NOMO-1 (cell line): ENCODE results near the gene CELA2B.
"Not testable (repeated sequence)": the region's sequence is repeated elsewhere in the genome, so short reads cannot be mapped to it uniquely, and the experiment has no call there.

Source experiments
- DNase-seq, 2 experiments: peaks; one replicate each; lab custom pipeline; 2025; ENCODE audit not compliant: unreplicated experiment in 2 of 2; lab: John Stamatoyannopoulos, UW

The CELA2B gene

DNA sequence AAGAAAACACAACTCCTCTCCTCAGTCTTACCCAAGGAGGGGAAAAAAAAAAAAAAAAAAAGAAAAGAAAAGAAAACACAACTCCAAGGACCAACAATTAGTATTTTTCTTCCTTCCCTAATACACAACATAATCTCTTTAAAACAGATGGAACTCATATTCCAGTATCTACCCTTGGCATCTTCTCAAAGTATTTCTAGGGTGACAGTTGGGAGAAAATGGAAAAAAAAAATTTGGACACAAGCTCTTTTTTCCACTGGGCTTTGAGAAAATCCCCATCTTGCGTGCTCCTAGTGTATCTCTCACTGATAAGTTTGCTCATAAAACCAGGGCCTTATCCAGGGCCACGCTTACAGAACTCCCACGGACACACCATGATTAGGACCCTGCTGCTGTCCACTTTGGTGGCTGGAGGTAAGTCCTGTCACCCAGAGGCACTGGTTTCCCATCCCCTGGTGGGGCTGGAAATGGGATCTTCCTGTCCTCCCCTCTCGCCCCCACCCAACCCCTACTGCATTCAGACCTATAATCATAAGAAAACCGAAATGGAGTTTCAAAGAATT lies at the start of gene CELA2B:
TSS of gene CELA2B (plus strand) at position 353 of the 563 bp plus-strand sequence. CDS start at position 375, 22 bp downstream.
- no peak for DNase-seq

DNA sequence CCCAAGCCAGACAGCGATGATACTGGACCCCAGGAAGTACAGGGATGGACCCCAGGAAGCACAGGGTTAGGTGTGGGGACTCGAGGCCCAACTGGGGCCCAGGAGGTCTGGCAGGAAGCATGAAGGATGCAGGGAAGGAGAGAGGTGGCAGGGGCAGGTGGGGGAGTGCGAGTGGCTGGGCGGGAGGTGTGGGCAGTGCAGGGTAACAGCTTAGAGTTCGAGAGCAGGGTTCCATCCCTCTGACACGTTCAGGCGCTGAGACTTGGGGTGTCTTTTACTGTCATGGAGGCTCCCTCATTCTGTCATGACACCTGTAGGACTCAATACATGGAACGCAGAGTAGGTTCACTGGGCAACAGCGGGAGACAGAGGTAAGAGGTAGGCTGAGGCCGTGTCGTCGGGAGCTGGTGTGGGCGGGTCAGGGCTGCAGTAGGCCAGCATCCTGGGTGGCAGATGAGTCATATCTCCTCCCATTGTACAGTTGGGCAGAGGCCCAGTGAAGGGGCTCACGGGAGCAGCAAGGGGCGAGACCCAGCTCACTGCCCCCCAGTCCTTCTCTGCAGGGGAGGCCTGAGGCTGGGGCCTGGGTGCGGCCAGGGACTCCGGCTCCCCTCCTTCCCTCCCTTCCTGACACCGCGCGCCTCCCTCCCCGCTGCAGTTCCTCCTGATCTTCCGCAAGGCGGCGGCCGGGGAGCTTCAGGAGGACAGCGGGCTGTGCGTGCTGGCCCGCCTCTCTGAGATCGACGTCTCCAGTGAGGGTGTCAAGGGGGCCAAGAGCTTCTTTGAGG lies 49.2 kb upstream of the CELA2B start:
- no peak for DNase-seq

DNA sequence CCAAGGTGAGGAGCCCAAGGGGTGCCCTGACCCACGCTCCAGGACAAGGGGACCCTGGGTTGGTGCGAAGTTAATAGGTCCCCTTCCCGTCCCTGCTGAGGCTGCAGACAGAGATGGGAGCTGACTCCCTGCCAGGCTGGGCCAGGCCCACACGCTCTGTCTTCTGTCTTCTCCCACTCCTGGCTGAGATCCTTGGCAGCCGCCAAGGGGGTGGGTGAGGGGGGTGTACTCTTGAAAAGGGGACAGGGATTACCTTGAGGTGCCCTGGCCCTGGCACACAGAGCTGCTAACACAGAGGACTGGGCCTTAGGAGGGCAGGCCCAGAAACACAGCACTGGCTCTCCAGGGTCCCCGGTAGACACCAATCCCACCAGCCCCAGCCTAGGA lies 48.6 kb upstream of the CELA2B start:
- no peak for DNase-seq

DNA sequence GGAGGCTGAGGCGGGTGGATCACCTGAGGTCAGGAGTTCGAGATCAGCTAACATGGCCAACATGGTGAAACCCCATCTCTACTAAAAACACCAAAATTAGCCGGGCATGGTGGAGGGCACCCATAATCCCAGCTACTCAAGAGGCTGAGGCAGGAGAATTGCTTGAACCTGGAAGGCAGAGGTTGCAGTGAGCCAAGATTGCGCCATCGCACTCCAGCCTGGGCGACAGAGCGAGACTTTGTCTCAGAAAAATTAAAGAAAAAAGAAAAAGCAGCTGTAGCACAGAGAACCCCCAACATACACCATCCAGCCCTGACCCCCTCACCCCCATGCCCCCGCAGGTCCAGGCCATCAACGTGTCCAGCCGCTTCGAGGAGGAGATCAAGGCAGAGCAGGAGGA lies 47.7 kb upstream of the CELA2B start:
- not testable (repeated sequence) for DNase-seq

DNA sequence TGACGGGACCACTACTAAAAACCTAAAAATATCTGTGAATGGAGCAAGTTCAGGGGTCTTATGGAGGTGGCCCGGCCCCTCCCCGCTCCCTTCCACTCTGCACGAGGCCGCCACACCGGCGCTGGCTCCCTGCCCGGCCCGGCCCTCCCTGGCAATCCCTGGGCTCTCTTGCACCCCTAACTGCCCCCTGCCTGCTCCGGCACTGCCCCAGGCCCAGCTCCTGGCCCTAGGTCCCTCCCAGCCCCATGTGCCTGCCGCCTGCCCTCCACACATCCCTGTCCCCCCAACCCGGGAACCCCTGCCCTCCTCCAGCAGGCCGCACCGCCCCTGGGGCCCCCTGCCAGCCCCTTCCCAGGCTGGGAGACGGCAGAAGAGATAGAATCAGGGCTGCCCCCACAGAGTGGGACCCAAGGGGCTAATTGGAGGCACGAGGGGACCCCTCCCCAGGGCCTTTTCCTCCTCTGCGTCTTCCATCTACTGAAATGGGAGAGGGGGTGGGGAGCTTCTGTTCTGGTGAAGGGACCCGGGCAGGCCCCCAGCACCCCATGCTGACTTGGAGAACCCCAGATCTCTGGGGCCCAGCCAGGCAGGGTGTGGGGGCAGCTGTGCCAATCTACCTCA lies 47.0 kb upstream of the CELA2B start:
- no peak for DNase-seq

DNA sequence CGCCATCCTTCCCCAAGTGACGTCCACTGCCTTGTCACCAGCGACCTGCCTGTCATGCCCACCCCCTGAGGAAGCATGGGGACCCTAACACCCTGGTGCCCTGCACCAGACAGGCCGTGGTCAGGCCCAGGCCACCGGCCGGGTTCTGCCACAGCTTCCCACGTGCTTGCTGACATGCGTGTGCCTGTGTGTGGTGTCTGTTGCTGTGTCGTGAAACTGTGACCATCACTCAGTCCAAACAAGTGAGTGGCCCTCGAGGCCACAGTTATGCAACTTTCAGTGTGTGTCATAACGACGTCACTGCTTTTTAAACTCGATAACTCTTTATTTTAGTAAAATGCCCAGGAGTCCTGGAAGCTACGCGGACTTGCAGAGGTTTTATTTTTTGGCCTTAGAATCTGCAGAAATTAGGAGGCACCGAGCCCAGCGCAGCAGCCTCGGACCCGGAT lies 46.2 kb upstream of the CELA2B start:
- DNase-seq: no peak

DNA sequence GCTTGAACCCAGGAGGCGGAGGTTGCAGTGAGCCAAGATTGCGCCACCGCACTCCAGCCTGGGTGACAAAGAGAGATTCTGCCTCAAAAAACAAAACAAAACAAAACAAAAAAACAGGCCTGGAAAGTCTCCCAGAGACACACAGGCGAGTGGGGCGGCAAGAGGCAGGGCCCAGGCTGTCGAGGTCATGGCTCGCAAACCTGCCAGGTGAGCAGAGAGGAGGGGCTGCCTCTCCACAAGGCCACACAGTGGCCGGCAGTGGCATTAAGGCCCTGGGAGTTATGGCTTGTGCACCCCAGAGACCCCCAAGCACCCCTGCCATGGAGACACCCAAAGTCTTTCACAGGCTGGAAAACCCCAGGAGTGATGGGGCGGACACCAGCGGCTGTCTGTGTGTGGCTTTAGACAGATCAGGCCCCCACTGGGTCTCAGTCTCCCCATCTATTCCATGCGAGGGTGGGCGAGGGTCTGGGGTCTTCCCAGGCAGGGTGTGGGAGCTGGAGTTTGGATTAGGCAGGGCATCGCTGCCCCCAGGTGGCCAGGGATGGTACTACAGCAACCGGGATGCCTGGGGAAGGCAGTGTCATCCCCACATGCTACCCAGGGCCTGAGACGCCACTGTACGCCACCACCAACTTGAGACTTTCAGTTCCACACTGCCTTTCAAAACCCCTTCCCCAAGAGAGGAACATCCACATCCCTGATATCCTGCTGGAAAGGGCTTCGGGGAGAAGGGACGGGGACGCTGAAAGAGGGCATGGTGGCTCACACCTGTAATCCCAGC lies 44.9 kb upstream of the CELA2B start:
- peak in 1 of 2 experiments; percentile 0 for DNase-seq

DNA sequence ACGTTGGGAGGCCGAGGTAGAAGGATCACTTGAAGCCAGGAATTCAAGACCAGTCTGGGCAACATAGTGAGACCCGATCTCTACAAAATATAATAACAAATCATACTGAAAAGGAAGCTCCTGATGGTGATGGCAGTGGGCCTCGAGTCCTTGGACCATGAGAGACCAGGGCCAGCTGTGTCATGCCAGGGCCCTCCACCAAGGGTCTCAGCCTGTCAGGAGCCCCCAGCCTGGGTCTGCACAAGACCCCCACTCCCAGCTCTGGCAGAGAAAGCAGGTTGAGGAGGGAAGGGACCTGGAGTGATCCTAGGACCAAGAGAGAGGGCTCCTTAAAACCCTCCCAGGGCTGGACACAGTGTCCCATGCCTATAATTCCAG lies 44.3 kb upstream of the CELA2B start:
- DNase-seq: no peak

DNA sequence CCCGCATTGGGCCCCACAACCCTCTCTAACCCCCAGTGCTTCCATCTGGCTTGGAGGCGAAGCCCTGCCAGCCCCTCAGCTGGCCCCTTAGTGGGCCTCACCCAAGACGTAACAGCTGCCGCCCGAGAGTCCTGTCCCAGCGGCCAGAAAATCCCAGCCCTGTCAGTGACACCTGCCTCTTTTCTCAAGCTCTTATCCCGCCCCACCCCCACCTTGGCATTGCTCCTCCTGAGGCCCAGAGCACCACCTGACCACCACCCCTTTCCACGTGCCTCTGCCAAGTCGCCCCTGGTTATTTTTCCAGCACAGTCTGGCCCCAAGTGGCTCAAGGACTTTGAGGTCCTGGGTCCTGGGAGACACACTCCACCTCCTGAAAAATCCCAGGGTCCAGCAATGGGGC lies 43.6 kb upstream of the CELA2B start:
- DNase-seq: no peak

DNA sequence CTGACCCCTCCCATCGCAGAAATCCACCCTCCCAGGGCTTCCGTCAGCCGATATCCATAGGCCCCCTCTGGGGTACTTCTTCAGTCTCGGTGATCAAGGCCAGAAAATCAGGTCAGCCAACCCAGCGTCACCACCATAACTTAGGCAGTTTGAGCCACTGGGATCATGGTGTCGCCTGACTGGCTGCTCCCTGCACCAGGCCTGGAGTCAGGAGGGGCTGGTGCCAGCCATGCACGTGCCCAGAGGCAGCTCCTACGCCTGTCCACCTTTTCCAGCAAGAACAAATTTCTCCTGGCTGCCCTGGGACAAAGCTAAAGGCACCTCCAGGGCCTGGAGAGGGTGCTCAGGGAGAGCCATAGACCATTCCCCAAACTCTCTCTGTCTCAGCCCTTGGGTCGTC lies 42.4 kb upstream of the CELA2B start:
- DNase-seq: no peak

DNA sequence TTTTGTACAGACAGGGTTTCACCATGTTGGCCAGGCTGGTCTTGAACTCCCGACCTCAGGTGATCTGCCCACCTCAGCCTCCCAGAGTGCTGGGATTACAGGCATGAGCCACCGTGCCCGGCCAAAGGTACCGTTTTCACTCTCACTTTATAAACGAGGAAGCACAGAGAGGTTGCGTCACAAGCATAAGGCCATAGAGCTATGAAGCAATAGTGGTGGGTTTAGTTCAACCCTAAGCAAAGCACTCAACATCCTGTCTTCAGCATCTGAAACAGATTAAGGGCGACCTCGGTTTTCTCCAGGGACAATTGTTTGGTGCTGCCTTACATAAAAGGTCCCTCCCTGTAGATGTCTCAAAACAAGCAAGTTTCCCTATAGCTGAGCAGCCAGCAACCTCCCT lies 41.2 kb upstream of the CELA2B start:
- DNase-seq: peak; percentile 90 to 96

DNA sequence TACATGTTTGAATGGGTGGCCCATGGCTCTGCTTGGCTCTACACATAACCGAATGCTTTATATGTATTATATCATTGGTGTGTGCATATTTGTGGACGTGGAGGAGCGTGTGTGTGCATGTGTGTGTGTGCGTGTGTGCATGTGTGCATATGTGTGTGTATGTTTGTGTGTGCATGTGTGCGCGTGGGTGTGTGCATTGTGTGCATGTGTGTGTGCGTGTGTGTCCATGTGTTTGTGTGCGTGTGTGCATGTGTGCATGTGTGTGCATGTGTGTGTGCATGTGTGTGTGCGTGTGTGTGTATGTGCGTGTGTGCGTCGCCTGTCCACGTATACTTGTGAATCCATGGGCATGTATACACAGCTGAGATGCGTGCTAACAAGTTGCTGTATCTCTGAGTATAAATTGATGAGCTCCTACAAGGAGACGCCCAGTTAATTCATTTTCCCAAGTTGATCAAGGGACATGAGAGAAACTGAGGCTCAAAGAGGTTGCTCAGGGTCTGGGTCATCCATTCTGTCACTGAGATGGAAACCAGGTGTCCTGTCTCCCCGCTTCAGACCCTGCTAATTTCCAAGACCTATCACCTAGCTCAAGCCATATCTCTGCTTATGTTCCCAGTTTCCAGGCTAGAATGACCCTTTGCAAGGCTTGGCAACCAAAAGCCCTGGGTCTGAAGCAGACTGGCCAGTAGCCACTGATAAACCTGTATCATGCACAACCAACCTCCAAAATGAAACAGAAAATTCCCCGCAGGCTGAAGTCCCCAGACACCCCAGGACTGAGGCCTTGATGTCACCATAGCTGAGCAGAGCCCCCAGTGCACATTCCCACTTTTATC lies 40.4 kb upstream of the CELA2B start:
- no peak for DNase-seq

DNA sequence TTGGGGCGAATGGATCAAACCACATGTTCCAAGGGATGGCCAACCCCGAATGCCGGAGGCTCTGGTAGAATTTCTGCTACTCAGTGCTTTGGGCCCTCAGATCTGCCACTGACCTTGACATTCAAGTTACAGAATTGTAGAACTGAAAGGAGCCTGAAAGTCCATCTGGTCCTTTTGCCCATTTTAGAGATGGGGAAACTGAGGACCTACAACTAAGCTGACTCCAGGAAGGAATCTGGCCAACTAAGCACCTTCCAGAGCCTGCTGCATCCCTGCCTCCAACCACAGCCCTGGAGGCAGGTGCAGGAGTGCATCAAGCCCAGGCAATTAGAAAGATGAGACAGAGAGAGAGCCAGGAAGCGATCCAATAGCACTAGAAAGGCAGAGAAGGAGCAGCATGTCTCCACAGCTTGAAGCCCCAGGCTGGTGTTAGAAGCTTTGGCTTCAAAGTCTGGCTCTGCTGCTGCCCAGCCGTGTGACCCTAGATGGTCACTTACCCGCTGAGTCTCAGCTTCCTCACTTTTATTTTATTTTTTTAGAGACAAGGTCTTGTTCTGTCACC lies 38.9 kb upstream of the CELA2B start:
- DNase-seq: no peak

DNA sequence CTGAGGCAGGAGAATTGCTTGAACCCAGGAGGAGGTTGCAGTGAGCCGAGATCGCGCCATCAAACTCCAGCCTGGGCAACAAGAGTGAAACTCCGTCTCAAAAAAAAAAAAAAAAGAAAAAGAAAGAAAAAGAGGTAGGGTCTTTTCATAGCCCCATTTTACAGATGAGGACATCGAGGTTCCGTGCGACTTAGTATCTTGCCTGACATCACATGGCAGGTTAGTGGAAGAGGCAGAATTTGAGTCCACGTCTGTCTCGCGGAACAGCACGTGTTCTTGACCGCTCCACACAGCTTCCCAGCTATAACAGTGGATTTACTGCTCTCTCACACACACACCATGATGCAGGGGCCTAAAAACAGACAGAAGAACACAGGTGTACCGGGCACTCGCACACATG lies 36.6 kb upstream of the CELA2B start:
- DNase-seq: no peak

DNA sequence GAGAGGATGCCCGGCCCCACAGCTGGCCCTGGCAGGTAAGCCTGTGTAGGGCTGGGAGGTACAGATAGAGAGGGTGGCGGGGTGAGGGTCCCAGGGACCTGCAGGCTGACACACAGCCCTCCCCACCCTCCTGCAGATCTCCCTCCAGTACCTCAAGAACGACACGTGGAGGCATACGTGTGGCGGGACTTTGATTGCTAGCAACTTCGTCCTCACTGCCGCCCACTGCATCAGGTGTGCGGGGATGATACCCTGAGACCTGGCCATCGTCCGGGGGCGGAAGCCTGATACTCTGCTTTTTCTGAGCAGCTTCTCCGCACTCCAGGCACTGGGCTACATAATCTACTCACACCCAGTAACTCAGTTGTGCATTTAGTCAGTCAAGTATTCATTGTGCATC lies 35.5 kb upstream of the CELA2B start:
- no peak for DNase-seq

DNA sequence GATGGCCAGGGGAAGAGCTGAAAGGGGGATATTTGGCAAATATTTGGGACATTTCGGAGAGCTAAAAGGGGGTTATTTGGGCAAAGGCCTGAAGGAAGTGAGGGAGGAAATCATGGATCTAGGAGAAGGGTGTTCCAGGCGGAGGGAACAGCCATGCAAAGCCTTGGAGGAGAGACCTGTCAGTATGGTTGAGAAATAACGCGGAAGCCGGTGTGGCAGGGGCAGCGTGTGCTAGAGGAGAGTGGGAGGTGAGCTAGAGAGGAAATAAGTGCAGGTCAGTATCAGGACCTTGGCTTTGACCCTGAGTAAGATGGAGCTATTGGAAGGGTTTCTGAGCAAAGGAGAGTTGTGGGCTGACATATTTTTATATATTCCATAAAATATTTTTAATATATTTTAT lies 34.7 kb upstream of the CELA2B start:
- no peak for DNase-seq

DNA sequence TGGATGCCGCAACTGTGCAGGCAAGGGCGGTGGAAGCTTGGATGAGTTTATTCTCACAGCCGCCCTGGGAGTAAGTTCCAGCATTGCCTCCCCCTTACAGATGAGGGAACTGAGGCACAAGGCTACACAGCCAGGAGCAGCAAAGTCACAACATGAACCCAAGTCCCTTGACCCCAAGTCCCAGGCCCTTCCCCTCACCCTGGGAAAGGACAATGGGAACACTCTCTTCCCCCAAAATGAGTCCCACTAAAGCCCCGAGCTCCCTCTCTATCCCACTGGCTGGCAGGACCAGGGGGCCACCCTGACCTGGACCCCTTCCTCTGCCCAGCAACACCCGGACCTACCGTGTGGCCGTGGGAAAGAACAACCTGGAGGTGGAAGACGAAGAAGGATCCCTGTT lies 33.8 kb upstream of the CELA2B start:
- no peak for DNase-seq

DNA sequence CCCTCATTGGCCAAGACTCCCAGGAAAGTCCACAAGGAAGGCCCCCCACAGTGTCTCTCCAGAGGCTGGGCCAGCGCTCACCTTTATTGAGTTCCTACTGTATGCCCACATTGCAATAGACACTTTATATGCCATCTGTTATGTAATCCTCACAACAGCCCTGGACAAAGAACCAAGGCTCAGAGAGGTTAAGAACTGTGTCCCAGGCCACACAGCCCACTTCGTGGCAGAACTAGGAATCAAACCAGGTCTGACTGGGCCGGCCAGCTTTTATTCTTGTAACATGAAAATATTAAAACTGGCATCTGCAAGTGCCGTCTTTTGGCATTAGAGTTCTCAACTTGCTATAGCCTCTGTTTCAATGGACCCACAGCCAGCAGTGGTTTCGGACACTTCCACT lies 33.1 kb upstream of the CELA2B start:
- no peak for DNase-seq

DNA sequence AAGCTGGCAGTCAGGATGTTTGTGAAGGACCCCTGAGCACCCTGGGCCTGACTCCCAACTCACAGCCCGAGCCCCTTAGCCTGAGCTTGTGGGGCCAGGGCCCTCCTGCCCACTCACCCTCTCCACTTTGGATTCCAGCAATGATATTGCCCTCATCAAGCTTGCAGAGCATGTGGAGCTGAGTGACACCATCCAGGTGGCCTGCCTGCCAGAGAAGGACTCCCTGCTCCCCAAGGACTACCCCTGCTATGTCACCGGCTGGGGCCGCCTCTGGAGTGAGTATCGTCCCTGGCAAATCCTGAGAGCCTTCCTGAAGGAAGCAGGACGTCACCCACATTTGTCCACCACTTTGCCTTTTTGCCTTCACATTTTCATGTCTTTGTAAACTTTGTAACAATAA lies 32.6 kb upstream of the CELA2B start:
- DNase-seq: no peak
